NCI-H524 (cell line): Measurements from ENCODE around the gene FIG4.
"Not testable (repeated sequence)": the region's sequence is repeated elsewhere in the genome, so short reads cannot be mapped to it uniquely, and the experiment has no call there.

Experiments used
- DNase-seq, 2 experiments: peaks; one replicate each; lab custom pipeline; 2025; lab: John Stamatoyannopoulos, UW

FIG4 gene

DNA sequence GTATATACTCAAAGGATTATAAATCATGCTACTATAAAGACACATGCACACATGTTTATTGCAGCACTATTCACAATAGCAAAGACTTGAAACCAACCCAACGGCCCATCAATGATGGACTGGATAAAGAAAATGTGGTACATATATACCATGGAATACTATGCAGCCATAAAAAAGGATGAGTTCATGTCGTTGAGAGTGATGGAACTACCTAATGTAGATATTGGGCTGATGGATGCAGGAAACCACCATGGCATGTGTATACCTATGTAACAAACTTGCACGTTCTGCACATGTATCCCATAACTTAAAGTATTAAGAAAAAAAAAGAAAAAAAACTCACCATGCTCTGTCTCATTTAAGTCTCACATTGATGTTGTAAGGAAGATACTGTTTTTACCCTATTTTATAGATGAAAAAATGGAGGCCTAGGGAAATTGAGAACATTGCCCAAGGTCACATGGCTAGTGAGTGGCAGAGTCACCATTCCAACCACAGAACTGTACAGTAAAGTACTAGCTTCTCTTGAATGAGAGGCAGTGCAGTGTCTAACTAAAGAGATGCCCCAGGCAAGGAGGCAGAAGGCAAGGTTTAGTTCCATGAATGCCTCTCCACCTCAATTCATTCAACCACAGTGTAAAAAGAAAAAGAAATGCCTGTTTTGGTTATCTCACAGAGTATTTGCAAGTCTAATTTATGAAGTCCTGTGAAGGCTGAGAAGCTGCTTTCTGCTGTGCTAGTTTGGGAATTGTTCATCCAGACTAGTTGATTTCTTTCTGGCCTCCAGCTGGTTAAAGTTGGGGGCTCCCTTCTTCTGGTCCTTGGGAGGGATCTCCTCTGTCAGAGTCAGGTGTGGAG, 68.2 kb downstream of the FIG4 start:
- no peak for DNase-seq

DNA sequence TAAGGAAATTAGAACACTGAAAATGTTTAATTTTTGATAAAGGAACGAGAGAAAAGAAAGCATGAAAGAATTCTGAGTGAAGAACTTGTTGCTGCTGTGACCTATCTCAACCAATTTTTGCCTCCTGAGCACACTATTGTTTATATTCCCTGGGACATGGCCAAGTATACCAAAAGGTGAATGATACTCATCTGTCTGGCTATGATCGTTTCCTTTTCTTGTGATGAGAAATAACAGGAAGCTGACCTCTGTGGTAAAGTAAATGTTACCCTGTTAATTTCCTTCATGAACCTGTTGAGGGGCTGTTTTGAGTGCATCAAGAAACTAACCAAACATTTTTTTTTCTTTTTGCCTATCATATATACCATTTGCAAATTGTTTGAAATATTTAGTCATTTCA, 69.1 kb downstream of the FIG4 start:
- DNase-seq, result no peak

- DNase-seq, result no peak
Measured at GRCh38 chr6:109762166-109762565, 71.1 kb downstream of the FIG4 start.

DNA sequence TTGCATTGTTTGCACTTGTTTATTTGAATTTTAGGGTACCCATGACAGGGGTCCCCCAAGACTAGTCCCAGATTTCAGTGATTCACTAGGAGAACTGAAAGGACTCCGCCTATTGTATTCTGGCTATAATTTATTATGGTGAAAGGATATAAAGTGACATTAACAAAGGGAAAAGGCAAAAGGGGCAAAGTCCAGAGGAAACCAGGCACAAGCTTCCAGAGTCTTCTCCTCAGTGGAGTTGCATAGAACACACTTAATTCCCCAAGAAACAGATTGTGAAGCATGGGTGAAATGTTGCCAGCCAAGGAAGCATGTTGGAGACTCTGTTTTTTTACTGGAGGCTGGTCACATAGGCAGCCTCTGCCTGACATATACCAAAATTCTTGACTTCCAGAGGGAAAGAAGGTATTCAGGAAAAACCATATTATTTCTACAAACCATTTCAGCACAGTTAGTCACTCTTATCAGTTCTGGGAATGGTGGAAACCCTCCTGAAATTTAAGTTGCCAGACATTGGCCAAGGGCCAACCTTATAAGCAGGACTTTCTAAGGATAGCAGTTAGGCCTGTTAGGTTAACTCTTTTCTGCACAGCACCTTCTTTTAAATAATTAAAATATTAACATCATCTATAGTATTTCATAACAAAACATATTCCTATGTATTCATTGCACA, 71.8 kb downstream of the FIG4 start:
- DNase-seq, result no peak

GRCh38 chr6:109766167-109766566, 75.1 kb downstream of the FIG4 start:
- DNase-seq, result no peak

- no peak for DNase-seq
Measured at GRCh38 chr6:109767961-109768360, 76.9 kb downstream of the FIG4 start.

GRCh38 chr6:109768485-109768884, 77.4 kb downstream of the FIG4 start:
- DNase-seq, result no peak

DNA sequence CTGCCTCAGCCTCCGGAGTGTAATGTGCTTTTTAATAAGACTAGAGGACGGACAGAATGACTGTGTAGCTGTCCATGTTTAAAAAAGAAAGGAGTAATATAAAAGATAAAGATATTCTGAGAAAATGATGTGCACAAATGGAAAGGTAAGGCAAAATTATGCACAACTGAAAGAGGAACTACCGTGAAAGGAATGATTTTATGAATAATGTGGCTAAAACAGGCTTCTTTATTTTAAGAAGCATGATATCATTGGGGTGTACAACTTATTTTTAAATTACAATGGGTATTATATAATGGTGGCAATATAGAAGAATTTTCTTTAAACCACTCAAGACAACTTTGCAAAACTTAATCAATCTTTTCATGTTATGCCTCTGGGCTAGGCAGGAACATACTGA, 78.1 kb downstream of the FIG4 start:
- no peak for DNase-seq

DNA sequence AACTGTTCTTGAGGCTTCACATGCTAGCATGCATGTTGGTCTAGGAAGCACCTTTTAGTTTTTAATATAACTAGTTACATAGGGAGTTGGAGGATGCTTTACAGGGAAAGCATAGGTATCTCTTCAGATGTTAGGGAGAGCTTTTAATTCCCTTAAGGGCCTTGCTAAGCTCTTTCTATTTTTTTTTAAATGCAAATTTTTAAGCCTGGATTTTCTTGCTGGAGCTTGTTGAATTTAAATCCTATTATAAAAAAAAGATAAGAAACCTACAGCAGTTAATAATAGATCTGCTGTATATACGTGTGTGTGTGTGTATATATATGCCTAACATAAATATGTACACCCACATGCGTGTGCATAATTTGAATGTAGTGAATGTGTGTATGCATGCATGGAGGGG, 79.0 kb downstream of the FIG4 start:
- DNase-seq, result peak; percentile 22 to 64

GRCh38 chr6:109770779-109771178, 79.7 kb downstream of the FIG4 start:
- DNase-seq, result no peak

DNA sequence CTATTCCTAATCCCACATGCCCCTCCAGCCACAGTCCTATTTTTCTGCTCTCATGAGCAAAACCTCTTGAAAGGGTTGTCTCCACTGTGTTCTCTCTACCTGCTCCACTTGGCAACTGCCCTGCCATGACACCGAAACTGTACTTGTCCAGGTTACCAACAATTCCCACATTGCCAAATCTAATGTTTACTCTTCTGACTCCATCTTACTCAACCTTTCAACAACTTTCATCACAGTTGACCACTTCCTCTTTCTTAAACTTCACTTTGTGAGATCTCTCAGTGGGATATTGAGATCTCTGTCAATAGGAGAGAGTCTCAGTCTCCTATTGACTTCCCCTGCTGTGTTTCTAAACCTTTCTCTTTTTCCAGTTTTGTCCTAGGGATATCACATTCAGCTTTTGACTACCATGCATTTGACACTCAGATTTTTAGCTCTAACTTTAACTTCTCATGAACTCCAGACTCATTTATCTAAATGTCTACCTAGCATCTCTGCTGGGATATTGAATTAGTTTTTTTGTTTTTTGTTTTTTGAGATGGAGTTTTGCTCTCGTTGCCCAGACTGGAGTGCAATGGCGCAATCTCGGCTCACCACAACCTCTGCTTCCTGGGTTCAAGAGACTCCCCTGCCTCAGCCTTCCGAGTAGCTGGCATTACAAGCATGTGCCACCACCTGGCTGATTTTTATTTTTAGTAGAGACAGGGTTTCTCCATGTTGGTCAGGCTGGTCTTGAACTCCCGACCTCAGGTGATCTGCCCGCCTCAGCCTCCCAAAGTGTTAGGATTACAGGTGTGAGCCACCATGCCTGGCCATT, 81.1 kb downstream of the FIG4 start:
- DNase-seq, result not testable (repeated sequence)

DNA sequence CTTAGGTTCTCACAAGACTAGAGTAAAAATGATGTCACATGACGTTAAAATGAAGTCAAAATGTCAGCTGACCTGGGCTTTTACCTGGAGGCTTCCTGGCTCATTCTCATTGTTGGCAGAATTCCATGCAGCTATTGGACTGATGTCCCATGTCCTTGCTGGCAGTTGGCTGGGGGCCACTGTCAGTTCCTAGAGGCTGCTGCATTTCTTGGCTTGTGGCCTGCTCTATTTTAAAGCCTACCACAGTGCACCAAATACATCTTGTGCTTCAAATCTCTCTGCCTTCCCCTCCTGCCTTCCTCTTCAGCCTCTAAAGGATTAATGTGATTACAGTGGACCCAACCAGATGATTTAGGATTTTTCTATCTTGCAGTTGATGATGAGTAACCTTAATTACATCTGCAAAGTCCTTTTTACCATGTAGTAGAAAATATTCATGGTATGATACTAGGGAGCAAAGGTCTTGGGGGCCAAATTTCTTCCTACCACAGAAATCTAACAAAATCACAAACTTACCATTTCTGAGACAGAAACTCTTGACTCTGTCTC, 81.9 kb downstream of the FIG4 start:
- no peak for DNase-seq

GRCh38 chr6:109781001-109781400, 89.9 kb downstream of the FIG4 start:
- no peak for DNase-seq

DNA sequence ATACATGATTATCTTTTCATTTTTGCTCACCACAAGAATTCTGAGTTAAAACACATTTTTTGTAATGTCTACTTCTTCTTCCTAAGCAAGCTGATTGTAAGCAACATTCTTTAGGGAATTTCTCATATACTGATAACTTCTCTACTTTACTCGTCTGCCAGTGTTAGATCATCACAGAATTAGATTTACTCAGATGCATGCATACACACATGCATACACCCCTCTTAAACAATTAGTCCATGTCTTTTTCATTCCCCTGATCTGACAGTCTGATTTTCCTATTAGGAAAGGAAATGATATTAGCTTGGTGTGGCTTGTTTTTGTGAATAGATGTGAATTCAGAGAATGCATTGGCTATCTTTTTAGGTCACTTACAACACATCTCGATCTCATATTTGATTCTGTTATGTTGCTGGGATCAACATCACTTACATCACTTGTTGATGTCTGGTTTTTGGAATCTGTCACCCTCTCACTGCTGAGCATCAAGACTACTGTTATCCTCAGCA, 91.4 kb downstream of the FIG4 start:
- no peak for DNase-seq

- DNase-seq, result no peak
Measured at GRCh38 chr6:109783250-109783986, 92.3 kb downstream of the FIG4 start.

- DNase-seq, result no peak
Measured at GRCh38 chr6:109787312-109787711, 96.2 kb downstream of the FIG4 start.

DNA sequence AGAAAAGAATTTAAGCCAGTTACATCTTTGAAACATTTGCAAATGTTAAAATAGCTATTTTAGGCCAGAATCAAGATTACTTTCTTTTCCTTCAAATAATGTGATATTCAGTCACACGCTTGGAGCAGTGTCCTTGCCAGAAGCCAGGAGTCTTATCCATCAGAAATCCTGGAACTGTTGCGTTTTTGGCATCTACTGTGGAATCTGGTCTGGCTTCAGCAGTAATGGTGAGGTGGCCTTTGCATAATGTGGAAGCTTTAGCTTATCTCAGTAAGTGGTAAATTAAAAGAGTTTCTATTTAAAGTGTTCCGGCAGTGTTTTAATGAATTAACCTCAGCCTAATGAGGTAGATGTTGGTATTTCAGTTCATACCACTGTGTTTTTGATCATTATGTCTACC, 97.6 kb downstream of the FIG4 start:
- no peak for DNase-seq

DNA sequence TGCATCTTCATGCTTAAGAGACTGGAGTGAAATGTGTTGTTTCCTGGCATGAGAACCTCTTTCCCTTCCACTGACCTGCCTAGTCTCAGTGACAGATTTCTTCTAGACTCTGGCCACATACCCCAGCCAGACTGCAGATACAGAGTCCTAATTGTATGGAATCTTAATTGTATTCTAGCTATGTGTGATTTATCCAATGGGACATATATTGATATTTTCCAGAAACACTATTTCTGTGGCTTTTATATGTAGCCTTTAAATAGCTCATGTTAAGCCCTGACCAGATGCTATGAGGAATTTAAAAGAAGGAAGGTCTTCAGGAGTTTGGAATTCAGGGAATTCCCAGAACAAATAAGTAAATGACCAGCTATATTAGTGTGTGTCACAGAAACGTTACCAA, 99.0 kb downstream of the FIG4 start:
- no peak for DNase-seq

DNA sequence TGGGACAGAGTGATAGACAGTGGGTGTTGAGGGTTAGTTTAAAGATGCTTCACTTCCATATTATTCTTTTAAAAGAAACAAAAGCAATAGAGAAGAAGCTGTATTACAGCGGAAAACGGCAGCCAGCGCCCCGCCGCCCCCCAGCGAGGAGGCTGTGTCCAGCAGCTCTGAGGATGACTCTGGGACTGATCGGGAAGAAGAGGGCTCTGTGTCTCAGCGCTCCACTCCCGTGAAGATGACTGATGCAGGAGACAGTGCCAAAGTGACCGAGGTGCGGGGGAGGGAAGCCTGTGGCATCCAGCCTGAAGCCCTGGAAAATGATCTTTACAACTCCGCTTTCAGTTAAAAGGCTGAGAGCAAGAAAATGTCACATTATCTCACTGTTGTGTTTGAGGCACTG, 100.2 kb downstream of the FIG4 start:
- DNase-seq, result no peak

GRCh38 chr6:109793021-109793420, 101.9 kb downstream of the FIG4 start:
- no peak for DNase-seq

DNA sequence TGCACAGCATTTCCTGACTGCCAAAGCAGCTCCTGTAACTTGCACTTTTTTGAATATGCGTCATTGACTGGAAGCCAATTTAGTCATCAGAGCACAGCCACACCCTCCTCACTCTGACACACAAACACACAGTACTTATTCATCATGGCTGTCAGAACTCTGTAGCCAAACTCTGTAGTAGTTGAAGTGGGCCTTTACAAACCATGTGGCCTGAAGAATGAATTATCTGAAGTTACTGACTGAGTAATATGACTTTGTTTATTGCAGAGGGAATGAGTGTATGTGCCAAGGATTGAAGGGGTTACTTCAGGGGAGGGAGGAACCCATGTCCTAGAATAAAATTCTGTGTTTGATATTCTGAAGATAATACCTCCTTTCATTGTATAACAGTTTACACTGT, 102.7 kb downstream of the FIG4 start:
- DNase-seq, result no peak
